Glomerular endothelial cell (primary cell): ENCODE measurements around the gene PET100. TPM values are rescaled to one million over a fixed set of nuclear protein-coding genes. Genes with fewer than 3 reads are reported as not detected.
"Not testable (repeated sequence)": the region's sequence is repeated elsewhere in the genome, so short reads cannot be mapped to it uniquely, and the experiment has no call there.

Experiments
- DNase-seq: peaks from one replicate; pipeline ENCODE4 v3.0.0-alpha.2; 2011; ENCODE audit warnings: low read depth, low spot score; ENCODE audit errors: extremely low read depth
- total RNA-seq: library from RNA; depleted of rRNA; stranded (reverse); fragments of >200 nt; gene quantifications from 2 replicates; pipeline ENCODE4 v1.2.3, GENCODE V29; 2015

PET100 gene
- total RNA-seq, 1 donor from 2014 or later = 32.3 TPM

- DNase-seq = no peak
Measured at GRCh38 chr19:7632340-7633203, 3.0 kb downstream of the PET100 start.

GRCh38 chr19:7633698-7634097 lies 4.1 kb downstream of the PET100 start, which contains the start of gene PCP2:
Gene PCP2, minus strand, starts transcription at chr19:7633719. Its CDS starts 262 bp downstream, at chr19:7633457.
- DNase-seq = no peak

- DNase-seq = no peak
Measured at GRCh38 chr19:7635670-7636069, 6.1 kb downstream of the PET100 start.

GRCh38 chr19:7636317-7636690 lies 6.7 kb downstream of the PET100 start:
- no peak for DNase-seq

GRCh38 chr19:7636691-7637373 lies 7.2 kb downstream of the PET100 start, which contains the start of gene STXBP2:
Gene STXBP2, plus strand, starts transcription at chr19:7637110. Its CDS starts 40 bp downstream, at chr19:7637150.
- DNase-seq = no peak

GRCh38 chr19:7637374-7638256 lies 8.0 kb downstream of the PET100 start:
- no peak for DNase-seq

- no peak for DNase-seq
Measured at GRCh38 chr19:7638802-7639465, 9.3 kb downstream of the PET100 start.

GRCh38 chr19:7639863-7640348 lies 10.3 kb downstream of the PET100 start:
- DNase-seq = no peak

GRCh38 chr19:7640803-7641202 lies 11.2 kb downstream of the PET100 start:
- no peak for DNase-seq

GRCh38 chr19:7641290-7642276 lies 12.0 kb downstream of the PET100 start:
- DNase-seq = no peak

- DNase-seq = no peak
Measured at GRCh38 chr19:7642295-7643030, 12.9 kb downstream of the PET100 start.

- DNase-seq = no peak
Measured at GRCh38 chr19:7643031-7643415, 13.4 kb downstream of the PET100 start.

GRCh38 chr19:7643629-7644549 lies 14.3 kb downstream of the PET100 start:
- DNase-seq = not testable (repeated sequence)

- DNase-seq = no peak
Measured at GRCh38 chr19:7644550-7644877, 14.9 kb downstream of the PET100 start.

GRCh38 chr19:7645163-7645562 lies 15.6 kb downstream of the PET100 start:
- DNase-seq = no peak

GRCh38 chr19:7645656-7646425 lies 16.2 kb downstream of the PET100 start:
- no peak for DNase-seq

- no peak for DNase-seq
Measured at GRCh38 chr19:7646426-7646700, 16.8 kb downstream of the PET100 start.
